Adrenal gland (tissue), 5 donors: ENCODE results near the gene TKT.

ENCODE experiments used
- POLR2A ChIP-seq, 2 donors: fragments of 450-650 bp; IDR thresholded peaks; one replicate each; pipeline ENCODE4 v1.6.1; 2017; ENCODE audit warnings: antibody characterized with exemption in 2 of 2, mild to moderate bottlenecking in 2 of 2, moderate library complexity in 1 of 2
- TF ChIP-seq, protein P1 (sequence below), 6 experiments: fragments of 450-650 bp in 4 of 6; fragments of 200-600 bp in 2 of 6; sonication (generic) in 1 of 6; IDR thresholded peaks; 1 replicate in 5 of 6; 2 replicates in 1 of 6; pipeline versions ENCODE4 v1.5.1 to v1.8.0; 2016 to 2021; ENCODE audit warnings: antibody characterized with exemption in 6 of 6, mild to moderate bottlenecking in 2 of 6, moderate library complexity in 1 of 6
- donor health status: DM: no; HTN: no; CAD: no.

DNA sequence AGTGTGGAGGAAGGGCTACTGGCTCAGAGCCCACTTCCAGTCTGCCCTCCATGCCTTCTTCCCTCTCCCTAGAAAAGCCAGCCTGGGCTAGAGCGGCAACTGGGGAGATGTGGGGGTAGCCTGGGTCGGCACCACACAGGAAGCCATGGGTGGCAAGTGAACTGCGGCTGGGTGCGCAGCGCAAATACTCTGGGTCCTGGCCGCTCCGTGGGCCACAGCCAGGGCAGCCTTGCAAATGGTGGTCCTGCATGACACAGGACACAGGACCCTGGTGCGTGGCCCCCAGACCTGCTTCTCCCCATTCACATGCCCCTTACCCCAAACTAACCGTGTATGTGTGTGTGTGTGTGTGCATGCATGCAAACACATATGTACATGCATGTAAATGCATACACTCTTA lies 69.1 kb downstream of the TKT start:
- TF ChIP-seq, protein P1, sequence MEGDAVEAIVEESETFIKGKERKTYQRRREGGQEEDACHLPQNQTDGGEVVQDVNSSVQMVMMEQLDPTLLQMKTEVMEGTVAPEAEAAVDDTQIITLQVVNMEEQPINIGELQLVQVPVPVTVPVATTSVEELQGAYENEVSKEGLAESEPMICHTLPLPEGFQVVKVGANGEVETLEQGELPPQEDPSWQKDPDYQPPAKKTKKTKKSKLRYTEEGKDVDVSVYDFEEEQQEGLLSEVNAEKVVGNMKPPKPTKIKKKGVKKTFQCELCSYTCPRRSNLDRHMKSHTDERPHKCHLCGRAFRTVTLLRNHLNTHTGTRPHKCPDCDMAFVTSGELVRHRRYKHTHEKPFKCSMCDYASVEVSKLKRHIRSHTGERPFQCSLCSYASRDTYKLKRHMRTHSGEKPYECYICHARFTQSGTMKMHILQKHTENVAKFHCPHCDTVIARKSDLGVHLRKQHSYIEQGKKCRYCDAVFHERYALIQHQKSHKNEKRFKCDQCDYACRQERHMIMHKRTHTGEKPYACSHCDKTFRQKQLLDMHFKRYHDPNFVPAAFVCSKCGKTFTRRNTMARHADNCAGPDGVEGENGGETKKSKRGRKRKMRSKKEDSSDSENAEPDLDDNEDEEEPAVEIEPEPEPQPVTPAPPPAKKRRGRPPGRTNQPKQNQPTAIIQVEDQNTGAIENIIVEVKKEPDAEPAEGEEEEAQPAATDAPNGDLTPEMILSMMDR (IDR thresholded peaks at IDR 0.05) = no peak
- no peak for TF ChIP-seq POLR2A (IDR thresholded peaks at IDR 0.05)
